ENCODE results near the gene CCDC88A.
"Not testable (repeated sequence)": the region's sequence is repeated elsewhere in the genome, so short reads cannot be mapped to it uniquely, and the experiment has no call there.

Gene CCDC88A

DNA sequence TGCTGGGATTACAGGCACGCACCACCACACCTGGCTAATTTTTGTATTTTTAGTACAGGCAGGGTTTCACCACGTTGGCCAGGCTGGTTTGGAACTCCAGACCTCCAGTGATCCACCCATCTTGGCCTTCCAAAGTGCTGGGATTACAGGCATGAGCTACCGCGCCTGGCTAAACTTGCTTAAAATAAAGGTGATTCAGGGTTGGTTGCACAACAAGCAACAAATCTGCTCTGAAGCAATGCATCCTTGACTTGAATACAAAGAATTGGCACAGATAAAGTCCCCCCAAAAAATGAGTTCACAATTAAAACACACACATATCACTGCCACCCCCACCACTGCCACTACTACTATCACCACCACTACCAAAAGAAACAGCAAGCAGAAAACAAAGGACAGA lies 34.9 kb downstream of the CCDC88A start:
- DNase-seq, result no peak

DNA sequence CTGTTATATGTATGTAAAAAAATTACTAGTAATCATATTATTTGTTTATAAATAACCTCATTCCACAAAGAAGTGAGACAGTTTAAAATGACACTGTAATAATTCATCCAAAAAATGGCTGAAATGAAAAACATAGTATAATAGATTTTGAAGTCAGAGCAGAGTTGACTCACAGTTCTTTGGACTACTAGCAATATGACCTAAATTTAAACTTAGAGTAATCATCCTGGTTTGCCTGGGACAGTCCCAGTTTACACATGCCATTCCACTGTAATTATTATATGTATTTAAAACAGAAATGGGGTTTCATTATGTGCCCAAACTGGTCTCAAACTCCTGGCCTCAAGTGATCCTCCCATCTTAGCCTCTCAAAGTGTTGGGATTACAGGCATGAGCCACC lies 48.3 kb downstream of the CCDC88A start:
- no peak for DNase-seq

DNA sequence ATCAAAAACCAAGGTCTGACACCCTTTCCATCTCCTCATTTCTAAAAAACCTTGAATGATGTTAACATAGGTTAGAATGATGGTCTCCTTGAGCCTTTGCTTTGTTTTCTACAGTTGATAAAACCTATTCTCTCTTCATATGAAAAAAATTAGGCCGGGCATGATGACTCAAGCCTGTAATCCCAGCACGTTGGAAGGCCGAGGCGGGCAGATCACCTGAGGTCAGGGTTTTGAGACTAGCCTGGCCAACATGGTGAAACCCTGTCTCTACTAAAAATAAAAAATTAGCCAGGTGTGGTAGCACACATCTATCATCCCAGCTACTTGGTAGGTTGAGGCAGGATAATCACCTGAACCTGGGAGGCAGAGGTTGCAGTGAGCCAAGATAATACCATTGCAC lies 49.4 kb downstream of the CCDC88A start:
- DNase-seq, result no peak

- no peak for DNase-seq
Observed at GRCh38 chr2:55365303-55365702, 54.4 kb downstream of the CCDC88A start.

DNA sequence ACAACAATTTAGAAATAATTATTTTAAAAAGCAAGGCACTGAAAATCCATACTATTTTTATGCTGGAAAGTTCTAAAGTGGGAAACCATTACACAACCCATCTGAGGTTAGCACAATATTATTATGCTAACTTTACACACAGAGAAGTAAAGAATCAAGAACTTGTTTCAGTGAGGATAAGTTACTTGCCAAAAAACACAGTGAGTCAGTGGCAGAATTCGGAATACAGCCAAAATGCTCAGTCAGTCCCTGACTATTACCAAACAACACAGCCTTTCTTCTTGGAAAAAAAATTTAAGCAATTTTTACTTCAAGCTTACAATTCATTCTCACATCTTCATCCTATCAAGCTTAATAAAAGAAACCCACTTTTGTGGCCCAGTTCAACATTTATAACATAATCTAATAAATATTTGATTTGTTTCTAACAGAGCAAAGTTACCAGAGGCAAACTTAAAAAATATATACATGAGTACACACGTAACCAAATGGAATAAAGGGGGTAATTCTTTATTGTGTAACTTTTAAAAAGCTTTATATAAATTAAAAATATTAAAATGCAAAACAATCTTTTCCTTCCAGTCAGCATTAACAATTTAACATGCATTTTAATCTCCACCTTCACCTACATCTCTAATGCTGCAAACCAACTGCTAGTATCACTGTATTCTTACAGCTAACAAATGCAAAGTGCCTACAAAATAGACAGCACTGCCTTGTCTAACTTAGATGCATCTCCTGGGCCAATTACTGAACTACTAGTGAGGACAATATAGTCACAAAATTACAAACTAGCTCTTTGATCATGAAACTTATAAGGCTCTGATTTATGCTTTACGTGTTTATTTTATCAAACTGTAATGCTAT lies 55.2 kb downstream of the CCDC88A start:
- no peak for DNase-seq

DNA sequence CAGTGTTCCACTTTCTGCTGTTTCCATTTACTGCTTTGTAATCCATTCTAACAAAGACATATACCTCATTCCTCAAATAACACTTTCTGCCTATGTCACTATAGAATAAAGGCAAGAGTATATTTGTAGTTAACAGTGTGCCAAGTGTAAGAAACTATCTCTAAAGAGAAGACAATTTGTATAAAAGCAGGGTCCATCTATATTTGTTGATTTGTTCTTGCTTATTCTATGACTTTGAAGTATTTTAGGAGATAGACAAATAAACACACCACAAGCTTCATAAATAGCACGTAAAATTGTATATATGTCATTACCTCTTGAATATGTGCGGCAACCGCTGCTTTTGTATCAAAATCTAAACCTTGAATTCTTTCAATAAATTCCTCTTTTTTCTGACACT lies 56.0 kb downstream of the CCDC88A start:
- no peak for DNase-seq

DNA sequence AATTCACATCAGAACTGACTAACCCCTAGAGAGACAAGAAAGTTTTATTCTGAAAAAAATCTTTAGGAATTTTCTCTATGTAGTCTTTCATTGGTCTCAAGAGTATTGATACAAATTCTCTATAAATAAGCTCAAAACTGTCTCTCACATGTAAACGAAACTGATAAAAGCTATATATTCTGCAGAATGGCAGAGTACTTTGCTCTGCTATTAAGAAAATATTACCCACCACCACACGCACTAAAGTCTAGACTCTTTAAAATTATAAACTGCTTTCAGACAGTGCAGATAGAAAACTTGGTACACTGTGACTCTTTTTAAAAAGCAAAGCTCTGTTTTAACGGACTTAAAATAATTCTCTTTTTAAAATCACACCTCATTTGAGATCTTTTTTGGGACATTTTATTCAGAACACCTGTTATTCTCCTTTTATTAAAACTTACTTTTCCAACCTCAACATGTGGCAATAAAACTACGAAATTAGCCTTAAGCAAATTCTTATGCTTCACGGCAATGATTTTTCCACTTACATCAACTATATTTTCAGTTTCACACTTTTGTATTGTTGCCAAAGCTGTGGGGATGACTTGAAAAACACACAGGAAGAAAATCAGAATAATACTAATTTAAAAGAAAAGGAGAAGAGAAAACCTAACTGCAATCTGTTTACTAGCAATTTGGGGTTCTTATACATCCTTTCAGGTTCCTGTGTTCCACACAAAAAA lies 58.0 kb downstream of the CCDC88A start:
- no peak for DNase-seq

DNA sequence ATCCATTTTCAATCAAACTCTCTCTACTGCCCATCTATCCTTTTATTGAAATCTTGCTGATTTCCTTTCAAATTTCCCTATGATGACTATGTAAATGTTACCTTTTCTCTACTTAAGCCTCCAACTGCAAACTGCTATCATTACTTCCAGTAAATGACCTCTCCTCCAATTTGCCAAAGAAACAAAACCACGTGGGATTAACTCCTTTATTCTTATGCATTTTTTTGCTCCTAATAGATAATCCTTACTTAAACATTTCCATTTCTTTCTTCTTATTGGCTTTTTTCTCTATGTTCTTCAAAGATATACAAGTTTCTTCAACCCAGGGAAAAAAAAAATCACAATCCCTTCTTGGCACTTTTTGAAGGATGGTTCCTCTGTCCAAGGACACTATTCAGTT lies 61.2 kb downstream of the CCDC88A start:
- DNase-seq, result no peak

- no peak for DNase-seq
Observed at GRCh38 chr2:55357927-55358326, 61.7 kb downstream of the CCDC88A start.

DNA sequence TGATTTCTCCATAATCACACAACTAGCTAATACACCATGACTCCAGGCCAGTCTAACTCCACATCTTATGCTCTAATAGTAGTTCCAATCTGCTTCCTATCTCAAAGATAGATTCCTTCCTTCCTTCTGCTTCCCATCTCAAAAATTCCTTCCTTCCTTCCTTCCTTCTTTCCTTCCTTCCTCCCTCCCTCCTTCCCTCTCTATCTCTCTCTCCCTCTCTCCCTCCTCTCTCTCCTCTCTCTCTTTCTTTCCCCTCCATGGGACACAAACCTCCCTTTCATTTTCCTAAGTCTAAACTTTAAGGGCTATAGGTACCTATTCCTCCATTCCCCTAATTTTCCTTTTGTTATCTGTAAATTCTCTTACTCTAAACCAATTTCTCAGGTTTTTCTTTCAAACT lies 62.5 kb downstream of the CCDC88A start:
- DNase-seq, result no peak

DNA sequence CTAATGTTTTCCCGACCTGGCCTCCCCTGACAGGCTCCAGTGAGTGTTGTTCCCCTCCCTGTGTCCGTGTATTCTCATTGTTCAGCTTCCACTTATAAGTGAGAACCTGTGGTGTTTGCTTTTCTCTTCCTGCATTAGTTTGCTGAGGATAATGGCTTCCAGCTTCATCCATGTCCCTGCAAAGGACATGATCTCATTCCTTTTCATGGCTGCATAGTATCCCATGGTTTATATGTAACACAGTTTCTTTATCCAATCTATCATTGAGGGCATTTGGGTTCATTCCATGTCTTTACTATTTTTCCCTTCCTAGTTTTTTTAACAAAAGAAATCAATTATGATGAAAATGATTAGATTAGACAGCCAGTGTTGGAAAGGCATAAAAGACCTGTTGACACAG lies 63.5 kb downstream of the CCDC88A start:
- not testable (repeated sequence) for DNase-seq

DNA sequence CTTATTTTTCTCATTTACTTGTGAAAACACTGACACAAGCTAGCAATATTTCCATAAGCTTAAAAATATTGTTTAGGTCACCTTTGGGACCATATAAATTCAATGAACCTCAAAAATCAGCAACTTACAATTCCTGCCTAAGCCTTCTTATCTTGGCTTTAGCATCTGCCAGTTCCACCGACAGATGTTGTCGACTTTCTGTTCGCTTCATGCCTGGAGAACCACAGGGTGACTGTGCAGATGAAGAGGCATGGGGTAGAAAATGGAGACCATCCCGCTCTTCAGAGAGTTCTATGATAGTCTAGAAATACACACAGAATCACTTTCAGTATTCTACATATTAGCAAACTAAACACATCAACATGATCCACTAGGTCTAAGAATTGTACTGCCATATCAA lies 64.2 kb downstream of the CCDC88A start:
- no peak for DNase-seq

DNA sequence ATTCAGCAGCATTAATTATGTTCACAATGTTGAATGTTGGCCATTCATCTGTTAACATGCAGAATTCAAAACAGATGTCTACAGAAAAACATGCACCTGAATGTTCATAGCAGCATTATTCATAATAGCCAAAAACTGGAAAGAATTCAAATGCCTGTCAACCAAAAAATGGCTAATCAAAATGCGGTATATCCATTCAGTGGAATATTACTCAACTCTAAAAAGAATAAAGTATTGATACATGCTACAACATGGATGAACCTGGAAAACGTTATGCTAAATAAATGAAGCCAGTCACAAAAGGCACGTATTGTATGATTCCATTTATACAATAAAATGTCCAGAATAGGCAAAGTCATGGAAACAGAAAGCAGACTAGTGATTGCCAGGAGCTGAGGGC lies 68.0 kb downstream of the CCDC88A start:
- DNase-seq, result no peak

DNA sequence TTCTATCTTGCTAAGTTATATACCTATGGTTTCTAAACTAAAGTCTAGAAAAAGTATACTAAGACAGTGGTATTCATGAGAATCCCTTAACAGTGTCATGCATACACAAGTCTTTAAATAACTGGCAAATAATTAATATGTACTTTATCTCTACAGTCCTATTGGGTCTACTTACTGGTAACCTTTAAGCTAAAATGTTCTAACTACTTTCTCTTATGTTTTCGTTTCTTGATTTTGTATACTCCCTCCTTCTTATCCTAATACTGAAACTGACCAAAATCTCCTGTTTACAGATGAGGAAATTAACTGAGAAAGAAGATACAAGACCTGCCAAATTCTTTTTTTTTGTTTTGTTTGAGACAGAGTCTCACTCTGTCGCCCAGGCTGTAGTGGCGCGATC lies 74.6 kb downstream of the CCDC88A start:
- DNase-seq, result no peak

DNA sequence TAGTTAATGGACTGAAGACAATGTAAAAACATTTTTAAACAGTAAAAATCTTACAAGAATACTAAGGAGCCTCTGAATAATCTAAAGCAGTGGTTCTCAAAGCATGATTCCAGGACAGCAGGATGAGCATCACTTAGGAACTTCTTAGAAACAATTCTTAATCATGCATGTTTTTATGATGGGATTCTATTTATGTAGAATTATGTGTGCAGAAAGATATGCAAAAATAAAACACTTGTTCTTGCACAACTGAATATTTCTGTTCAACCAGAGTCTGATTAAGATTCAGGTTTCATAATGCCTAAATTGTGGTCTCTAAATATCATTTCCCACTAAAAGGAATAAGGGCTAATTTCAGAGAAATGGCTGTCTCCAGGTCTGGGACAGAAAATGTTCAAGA lies 81.4 kb downstream of the CCDC88A start:
- DNase-seq, result no peak

GRCh38 chr2:55334728-55335127 lies 84.9 kb downstream of the CCDC88A start:
- DNase-seq, result no peak

DNA sequence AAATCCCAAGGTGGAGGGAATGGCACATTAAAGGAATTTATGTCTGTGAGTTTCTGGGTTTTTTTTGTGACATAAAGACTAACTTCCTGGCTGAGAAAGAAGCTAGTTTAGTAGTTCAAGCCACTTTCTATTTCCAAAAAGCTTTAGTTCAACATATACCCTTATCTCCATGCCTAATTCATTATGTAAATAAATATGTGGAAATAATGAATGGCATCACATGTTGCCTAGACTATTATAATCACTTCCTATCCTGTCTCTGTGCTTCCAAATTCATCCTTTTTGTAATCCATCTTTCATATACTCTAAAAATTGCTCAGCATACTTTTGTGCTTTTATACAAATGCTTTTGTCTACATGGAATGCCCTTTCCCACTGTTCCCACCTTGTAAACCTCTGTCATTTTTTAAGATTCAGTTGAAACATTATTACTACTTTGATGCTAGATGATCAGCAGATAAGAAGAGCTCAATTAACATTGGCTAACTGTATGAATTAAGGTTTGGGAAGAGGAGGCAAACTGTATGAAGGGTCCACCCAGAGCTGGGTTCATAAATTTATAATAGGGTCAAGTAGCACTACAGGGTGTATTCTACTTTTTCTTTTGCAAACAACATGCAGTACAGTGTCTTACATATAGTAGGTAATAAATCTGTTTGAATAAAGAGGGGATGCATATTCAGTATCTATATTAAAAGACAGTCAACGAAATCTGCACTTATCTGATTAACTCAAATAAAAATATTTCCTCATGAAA lies 88.9 kb downstream of the CCDC88A start:
- DNase-seq, result no peak

DNA sequence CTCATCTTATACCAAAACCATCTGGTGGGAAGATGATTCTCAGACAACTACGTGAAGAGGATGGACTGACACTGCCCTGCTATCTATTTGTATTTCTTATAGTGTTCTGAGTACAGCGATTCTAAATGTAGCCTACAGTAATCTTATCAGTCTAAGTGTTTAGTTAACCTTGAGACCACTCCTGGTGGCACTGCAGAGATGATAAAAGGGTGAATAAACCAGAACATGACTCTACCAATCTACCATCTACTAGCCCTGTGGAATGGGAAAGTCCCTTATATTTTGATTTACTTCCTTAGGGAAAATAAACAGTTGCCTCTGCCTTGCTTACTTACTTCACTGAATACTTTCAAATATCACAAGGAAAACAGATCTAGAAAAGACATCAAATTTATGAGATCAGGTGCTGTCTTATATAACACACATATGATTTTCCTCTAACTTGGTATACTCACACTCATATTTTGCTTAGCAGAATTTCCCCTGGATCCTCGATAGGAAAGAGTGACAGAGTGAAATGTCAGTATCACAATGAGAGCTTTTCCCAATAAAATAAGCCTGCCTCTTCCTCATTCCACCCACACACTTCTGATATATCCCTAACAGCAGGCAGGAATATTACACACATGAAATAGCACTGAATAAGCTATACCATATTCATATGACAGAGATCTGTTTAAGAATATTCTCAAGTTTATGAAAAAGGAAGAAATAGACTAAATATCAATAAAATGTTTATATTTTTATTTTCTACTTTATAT lies 92.0 kb downstream of the CCDC88A start:
- DNase-seq, result no peak

DNA sequence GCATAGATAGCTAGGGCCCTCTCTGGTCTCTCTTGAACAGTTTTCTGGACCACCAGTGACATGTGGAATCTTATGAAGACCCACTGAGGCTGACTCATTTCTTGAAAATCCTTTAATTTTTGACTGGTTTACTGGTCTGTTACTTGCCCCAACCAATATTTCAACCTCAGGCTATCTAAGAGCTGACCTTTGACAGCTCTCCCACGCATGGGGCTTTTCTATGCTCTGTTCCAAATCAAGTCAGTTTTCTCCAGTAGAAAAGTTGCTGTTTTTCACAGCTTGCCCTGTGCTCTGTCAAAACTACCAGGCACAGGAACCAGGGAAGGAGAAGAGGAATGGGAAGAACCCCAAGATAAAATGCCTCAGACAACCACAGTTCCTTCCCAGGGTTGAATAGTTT lies 104.7 kb downstream of the CCDC88A start:
- no peak for DNase-seq

DNA sequence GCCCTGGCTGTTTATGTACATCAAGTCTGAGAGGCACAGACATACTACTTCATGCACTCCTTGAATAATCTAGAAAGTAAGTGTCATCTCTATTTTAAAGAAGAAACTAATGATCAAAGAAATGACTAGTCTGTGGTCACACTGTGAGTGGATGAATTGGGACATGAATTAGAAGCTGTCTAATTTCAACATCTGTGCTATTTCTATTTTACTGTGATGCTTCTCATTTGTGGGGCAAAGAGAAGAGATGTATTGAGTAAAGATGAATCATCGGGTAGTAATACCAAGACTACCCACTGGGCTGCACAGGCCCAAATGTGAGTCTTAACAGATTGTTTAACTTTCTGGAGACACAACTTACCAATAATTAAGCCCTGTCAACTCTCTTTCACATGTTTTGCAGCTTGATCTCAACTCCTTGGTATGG lies 108.2 kb downstream of the CCDC88A start:
- DNase-seq, result no peak

GRCh38 chr2:55309446-55309845 lies 110.2 kb downstream of the CCDC88A start:
- DNase-seq, result no peak

GRCh38 chr2:55302241-55302640 lies 117.4 kb downstream of the CCDC88A start:
- no peak for DNase-seq

DNA sequence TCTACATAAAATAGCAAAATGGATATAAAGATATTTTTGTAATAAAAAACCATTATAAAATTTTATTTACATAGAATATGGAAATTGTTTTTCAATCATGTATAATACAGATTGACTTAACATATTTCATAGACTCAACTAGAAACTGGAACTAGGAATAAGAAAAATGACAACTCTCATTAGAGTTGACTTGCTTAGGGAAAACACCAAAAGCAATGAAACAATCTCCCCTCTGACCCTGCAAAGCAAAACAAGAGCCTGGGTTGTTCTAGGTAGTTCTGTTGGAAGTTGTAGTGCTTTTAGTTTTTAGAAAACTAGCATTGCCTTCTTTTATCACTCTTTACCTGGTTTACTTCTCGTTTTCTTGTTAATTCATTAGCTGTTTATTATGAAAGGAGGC lies 118.4 kb downstream of the CCDC88A start:
- no peak for DNase-seq
